Breast epithelium (tissue), 3 donors: Measurements from ENCODE around the gene PEBP1.

Experiments
- CTCF ChIP-seq, 3 donors: fragments of 450-650 bp; IDR thresholded peaks; one replicate each; pipeline ENCODE4 v1.5.1; 2016 to 2017; ENCODE audit warnings: antibody characterized with exemption in 3 of 3, mild to moderate bottlenecking in 3 of 3, moderate library complexity in 3 of 3
- POLR2A ChIP-seq: fragments of 450-650 bp; IDR thresholded peaks from one replicate; pipeline ENCODE4 v1.6.1; 2016; ENCODE audit warnings: antibody characterized with exemption, mild to moderate bottlenecking, moderate library complexity
- POLR2AphosphoS5 ChIP-seq, 3 donors: sonication (generic); formaldehyde crosslinking; IDR thresholded peaks; one replicate each; pipeline ENCODE4 v1.6.1; 2017; ENCODE audit warnings: antibody characterized with exemption in 3 of 3

DNA sequence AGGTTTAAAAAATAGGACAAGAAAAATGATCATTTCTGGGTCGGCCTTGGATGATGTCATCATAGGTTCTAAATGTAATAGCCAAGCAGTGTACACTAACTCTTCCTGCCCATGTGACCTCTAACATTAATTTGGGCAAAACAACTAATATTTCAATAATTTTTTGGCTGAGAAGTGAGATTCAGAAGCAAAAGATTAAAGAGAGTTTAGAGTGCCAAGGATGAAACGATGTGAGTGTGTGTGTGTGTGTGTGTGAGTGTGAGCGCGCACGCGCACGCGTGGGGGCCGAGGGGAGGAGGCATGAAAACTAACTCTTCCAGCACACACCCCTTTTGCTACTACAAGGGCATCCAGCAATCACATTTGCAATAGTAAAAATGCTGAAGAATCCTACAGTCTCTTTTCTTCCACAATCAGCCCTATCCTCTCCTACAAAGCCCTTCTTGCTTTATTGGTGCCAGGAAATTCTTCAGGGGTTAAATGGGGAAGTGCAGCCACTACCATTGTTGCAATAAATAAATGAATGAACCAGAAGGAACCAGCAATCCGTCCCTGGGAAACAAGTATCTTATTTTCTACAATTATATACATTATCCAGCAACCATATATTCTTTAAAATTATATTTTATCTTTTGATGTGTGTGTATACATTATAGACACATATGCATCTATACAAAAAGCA, 52.9 kb downstream of the PEBP1 start:
- TF ChIP-seq POLR2AphosphoS5 (IDR thresholded peaks at IDR 0.05) (no peak), CTCF (IDR thresholded peaks at IDR 0.05) (no peak), POLR2A (no peak)
